Measurements from ENCODE around the gene RASSF7.

Gene RASSF7

GRCh38 chr11:561148-562003, 606 bp downstream of the RASSF7 start (continued):
- TF ChIP-seq ZNF449 (tag by site-specific recombination; IDR thresholded peaks at IDR 0.05) (peak; percentile 23; the same call in 1 of the 2 replicates), ZNF561 (tag by site-specific recombination; IDR thresholded peaks at IDR 0.05; ENCODE audit: borderline replicate concordance) (peak; percentile 44; the same call in 1 of the 2 replicates), KLF1 (tag by site-specific recombination; IDR thresholded peaks at IDR 0.05) (peak; percentile 96), ZNF311 (tag by site-specific recombination; IDR thresholded peaks at IDR 0.05; ENCODE audit: borderline replicate concordance) (no peak), ZNF398 (tag by site-specific recombination; IDR thresholded peaks at IDR 0.05) (peak; percentile 27; the same call in 1 of the 2 replicates), ZFHX2 (tag by site-specific recombination; conservative IDR thresholded peaks at IDR 0.05) (0 out of 2 replicates have a peak, but pooled peaks have one; percentile 22), ZNF692 (tag by site-specific recombination; IDR thresholded peaks at IDR 0.05) (0 out of 2 replicates have a peak, but pooled peaks have one; percentile 31), ZBTB20 (tag by site-specific recombination; IDR thresholded peaks at IDR 0.05) (peak; percentile 18; the same call in 1 of the 2 replicates), SP3 (tag by site-specific recombination; IDR thresholded peaks at IDR 0.05) (peak; percentile 53), PATZ1 (tag by site-specific recombination; IDR thresholded peaks at IDR 0.05) (0 out of 2 replicates have a peak, but pooled peaks have one; percentile 31), ZBTB8A (tag by site-specific recombination; IDR thresholded peaks at IDR 0.05) (peak; percentile 63), HIC1 (tag by site-specific recombination; IDR thresholded peaks at IDR 0.05) (peak; percentile 50; the same call in 1 of the 2 replicates), GLIS2 (tag by site-specific recombination; IDR thresholded peaks at IDR 0.05) (peak; percentile 26), ZNF335 (tag by site-specific recombination; conservative IDR thresholded peaks at IDR 0.05) (peak; percentile 59), GLIS1 (tag by site-specific recombination; IDR thresholded peaks at IDR 0.05) (peak; percentile 6; the same call in 1 of the 2 replicates), SP2 (tag by site-specific recombination; IDR thresholded peaks at IDR 0.05) (peak; percentile 69), KLF8 (tag by site-specific recombination; IDR thresholded peaks at IDR 0.05) (peak; percentile 17; the same call in 1 of the 2 replicates), KLF16 (tag by site-specific recombination; IDR thresholded peaks at IDR 0.05) (no peak), PRDM10 (tag by site-specific recombination; IDR thresholded peaks at IDR 0.05) (peak; percentile 29; the same call in 1 of the 2 replicates), ZNF600 (tag by site-specific recombination; IDR thresholded peaks at IDR 0.05) (0 out of 2 replicates have a peak, but pooled peaks have one; percentile 21)

Data from HEK293 (cell line).